C4-2B (cell line): Measurements from ENCODE around the gene TPT1.
A peak's percentile ranks its signal among the peaks of the same experiment; 100 is the strongest.

ENCODE experiments used
- H3K27ac ChIP-seq: fragments of 450-650 bp; 2 replicates; pipeline ENCODE4 v1.5.1; 2017
- ZFX ChIP-seq: fragments of 450-650 bp; IDR thresholded peaks from 2 replicates; pipeline ENCODE4 v1.6.1; 2017
- TF ChIP-seq, protein P1 (sequence below): fragments of 450-650 bp; conservative IDR thresholded peaks from 2 replicates; pipeline ENCODE4 v1.5.1; 2017; ENCODE audit warnings: mild to moderate bottlenecking

Gene TPT1

DNA sequence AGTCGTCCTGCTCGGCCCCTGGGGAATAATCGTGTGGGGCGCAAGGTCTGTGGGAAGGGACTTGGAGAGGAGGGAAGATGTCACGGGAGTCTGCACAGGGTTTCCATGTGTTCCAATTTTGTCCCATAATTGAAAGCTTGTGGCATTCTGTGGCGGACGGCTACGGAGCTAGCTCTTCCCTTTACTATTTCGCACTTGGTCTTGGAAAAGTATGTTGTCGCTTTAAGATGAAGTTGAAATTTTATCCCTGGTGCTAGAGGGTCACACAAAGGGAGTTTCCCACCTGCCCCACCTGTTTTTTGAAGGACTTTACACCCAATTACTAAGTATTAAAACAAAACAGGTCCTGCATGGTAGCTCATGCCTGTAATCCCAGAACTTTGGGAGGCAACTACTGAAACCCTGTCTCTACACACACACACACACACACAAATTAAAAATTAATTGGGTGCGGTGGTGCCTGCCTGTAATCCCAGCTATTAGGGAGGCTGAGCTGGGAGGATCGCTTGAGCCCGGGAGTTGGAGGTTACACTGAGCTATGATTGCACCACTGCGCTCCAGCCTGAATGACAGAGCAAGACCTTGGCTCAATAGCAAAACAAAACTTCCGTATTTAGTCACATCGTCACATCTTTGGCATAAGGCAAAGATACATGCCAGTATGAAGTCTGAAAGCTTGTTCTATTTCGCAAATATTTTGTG is 967 bp upstream of the TPT1 start:
- H3K27ac ChIP-seq: peak overlapping the region; percentile 100
- no peak for TF ChIP-seq ZFX
- TF ChIP-seq, protein P1, sequence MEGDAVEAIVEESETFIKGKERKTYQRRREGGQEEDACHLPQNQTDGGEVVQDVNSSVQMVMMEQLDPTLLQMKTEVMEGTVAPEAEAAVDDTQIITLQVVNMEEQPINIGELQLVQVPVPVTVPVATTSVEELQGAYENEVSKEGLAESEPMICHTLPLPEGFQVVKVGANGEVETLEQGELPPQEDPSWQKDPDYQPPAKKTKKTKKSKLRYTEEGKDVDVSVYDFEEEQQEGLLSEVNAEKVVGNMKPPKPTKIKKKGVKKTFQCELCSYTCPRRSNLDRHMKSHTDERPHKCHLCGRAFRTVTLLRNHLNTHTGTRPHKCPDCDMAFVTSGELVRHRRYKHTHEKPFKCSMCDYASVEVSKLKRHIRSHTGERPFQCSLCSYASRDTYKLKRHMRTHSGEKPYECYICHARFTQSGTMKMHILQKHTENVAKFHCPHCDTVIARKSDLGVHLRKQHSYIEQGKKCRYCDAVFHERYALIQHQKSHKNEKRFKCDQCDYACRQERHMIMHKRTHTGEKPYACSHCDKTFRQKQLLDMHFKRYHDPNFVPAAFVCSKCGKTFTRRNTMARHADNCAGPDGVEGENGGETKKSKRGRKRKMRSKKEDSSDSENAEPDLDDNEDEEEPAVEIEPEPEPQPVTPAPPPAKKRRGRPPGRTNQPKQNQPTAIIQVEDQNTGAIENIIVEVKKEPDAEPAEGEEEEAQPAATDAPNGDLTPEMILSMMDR: no peak

DNA sequence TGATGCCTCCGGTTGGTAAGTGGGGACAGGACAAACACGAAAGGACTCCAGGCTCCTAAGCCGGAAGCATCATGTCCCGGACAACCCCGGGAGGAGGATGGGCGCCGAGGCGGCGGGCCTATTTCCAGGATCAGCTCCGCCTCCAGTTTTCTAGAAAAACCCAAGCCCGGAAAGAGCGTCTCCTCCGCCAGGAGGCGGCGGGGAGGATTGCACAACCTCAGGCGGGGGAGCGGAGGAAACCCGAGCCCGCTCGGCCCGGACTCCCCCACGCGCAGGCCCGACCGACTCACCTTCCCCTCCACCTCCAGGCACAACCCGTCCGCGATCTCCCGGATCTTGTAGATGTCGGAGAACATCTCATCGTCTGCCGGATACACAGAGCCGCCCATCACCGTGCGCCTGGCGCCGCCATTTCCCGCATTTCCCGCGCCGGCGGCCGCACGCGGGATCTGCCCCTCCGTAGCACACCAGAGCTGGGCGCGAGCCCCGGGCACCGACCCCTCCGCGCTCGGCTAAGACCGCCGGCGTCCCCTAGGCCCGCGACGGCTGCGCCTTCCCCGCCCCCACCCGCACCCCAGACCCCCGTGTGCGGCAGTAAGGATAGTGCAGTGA is 455 bp downstream of the TPT1 start:
- H3K27ac ChIP-seq: peak overlapping the region; percentile 100
- TF ChIP-seq ZFX: peak; percentile 65
- TF ChIP-seq, protein P1: no peak; the same call in 1 of the 2 replicates

DNA sequence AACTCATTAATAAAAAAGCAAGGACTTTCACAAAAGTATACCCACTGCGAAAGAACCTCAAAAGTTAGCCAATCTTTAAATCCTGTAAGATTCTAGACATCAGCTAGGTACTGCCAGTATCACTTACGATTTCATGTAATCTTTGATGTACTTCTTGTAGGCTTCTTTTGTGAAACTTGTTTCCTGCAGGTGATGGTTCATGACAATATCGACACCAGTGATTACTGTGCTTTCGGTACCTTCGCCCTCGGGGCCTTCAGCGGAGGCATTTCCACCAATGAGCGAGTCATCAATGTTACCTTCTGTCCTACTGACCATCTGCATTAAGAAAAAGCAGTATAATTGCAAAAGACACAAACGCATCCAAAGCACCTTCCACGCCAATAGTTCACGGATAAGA is 1.1 kb downstream of the TPT1 start:
- H3K27ac ChIP-seq: peak overlapping the region; percentile 100
- TF ChIP-seq, protein P1: no peak
- no peak for TF ChIP-seq ZFX

GRCh38 chr13:45339399-45339798 is 1.6 kb downstream of the TPT1 start:
- no peak overlapping the region for H3K27ac ChIP-seq
- TF ChIP-seq, protein P1: no peak
- TF ChIP-seq ZFX: no peak

DNA sequence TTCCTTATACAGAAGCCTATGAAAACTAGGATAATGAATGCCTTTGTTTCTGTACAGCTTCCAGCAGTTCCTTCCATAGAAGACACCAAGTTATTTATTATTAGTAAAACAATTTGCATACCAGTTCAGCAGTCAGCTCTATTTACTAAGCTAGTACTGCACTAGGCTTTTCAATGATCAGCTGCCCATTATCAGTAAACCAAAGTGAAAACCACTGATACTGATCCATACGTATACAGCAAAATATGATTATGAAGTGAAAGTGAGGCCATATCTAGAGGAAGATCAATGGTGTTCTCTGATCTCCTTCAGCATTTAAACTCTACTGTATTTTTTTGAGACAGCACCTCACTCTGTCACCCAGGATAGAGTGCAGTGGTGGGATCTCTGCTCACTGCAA is 3.2 kb downstream of the TPT1 start:
- H3K27ac ChIP-seq: no peak overlapping the region
- TF ChIP-seq, protein P1: no peak
- TF ChIP-seq ZFX: no peak

GRCh38 chr13:45337395-45337794 is 3.6 kb downstream of the TPT1 start:
- no peak for TF ChIP-seq ZFX
- TF ChIP-seq, protein P1: no peak
- no peak overlapping the region for H3K27ac ChIP-seq

DNA sequence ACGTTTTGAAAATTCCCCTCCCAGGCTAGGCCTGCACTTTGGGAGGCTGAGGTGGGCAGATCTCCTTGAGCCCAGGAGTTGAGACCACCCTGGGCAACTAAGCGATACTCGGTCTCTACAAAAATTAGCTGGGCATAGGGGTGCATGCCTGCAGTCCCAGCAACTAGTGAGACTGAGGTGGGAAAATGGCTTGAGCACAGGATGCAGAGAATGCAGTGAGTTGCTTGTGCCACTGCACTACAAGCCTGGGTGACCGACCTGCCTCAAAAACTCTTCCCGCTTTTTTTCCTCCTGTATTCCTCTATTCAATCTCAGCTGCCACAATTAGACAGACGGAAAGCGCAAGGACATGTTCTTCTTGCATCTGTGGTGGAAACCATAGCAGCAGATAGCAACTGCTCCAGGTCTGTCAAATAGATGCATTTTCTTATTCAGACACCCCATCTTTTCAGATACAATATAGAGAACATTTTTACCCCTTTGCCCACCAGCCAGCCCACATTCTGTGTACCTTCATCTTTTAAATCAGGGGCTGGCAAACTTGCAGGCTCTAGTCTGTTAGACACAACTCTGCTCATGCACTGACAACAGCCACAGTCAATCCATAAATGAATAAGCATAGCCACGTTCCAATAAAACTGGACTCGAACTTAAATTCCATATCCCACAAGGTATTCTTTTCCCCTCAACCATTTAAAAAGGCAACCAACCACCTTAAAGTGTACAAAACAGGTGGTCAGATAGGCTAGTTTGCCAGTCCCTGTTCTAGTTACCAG is 4.8 kb downstream of the TPT1 start:
- H3K27ac ChIP-seq: no peak overlapping the region
- TF ChIP-seq ZFX: no peak
- TF ChIP-seq, protein P1: no peak
